A375 (cell line): Measurements from ENCODE around the gene OR5H1. TPM values are rescaled to one million over a fixed set of nuclear protein-coding genes. Genes with fewer than 3 reads are reported as not detected.

Experiments used
- total RNA-seq: library from RNA; depleted of rRNA; stranded (reverse); fragments of >200 nt; shearing (Covaris generic); gene quantifications from 2 replicates; pipeline ENCODE4 v1.2.3, GENCODE V29; 2014; rRNA removed

The OR5H1 gene
- not detected in 2 replicates for total RNA-seq

GRCh38 chr3:98130421-98130820, at the start of gene OR5H1:
OR5H1 (plus strand) TSS chr3:98130721; CDS start chr3:98132698, 1,977 bp downstream.

DNA sequence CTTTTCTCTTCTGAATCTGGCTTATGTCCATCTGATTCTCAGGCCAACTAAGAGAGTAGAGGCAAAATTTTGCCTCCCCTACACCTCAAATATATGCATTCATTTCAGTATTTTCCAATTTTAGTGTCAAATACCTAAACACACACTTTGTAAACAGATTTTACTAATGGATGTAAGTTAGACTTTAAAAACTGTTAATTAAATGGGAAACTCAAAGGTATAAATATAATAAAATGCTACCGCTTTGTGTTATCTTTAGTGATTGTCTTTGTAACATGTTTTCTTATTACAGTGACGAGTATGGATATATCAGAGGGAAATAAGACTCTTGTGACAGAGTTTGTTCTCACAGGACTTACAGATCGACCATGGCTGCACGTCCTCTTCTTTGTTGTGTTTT, 43.6 kb upstream of the OR5H1 start, which contains the start of gene OR5AC2:
OR5AC2 (plus strand) TSS at position 301 of the 400 bp plus-strand sequence; CDS start at position 301, 0 bp downstream.

DNA sequence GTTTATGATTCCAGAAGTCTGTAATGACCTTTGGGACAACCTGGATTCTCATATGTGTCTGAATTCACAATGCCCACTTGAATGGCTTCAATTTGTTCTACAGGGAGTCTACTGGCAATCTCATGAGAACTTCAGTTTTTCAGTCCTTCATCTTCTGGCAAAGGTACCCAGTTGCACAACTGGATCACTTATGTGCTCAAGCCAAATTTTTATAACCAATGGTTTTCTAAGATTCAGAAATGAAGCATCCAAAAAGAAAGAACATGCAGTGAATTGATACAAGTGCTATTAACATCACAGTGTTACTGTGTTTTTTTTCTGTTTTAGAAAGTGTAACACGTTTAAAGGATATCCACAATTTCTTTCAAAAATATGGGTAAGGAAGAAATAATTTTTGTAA, 16.7 kb downstream of the OR5H1 start, which contains the start of gene OR5H14:
OR5H14 (plus strand) TSS at position 301 of the 400 bp plus-strand sequence. CDS start 1,907 bp downstream, outside the sequence.

DNA sequence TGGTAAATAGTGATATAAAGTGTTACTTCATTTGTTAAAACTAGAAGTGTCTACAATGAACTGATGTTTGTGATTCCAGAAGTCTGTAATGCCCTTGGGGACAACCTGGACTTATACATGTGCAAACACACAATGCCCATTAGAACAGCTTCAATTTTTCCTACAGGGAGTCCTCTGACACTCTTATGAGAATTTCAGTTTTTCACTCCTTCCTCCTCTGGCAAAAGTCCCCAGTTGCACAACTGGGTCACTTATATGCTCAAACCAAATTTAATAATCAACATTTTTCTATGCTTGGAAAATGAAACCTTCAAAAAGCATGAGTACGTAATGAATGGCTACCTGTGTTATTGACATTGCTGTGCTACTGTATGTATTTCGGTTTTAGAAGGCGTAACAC, 35.9 kb downstream of the OR5H1 start, which contains the start of gene OR5H15:
OR5H15 (plus strand) TSS at position 301 of the 400 bp plus-strand sequence. CDS start 2,004 bp downstream, outside the sequence.

Other genes starting within 250 kb of the OR5H1 start
- gene RIOX2, start 158.3 kb upstream of the OR5H1 start, total RNA-seq: 45.0 and 45.9 TPM in 2 replicates
- not detected in 2 replicates for gene GABRR3, start 95.4 kb upstream of the OR5H1 start, total RNA-seq
- not detected in 2 replicates for gene OR5AC2, start 43.5 kb upstream of the OR5H1 start, total RNA-seq
- gene OR5H14, start 16.8 kb downstream of the OR5H1 start, total RNA-seq: not detected in 2 replicates
- gene OR5H15, start 36.0 kb downstream of the OR5H1 start, total RNA-seq: not detected in 2 replicates
- gene OR5H6, start 133.5 kb downstream of the OR5H1 start, total RNA-seq: not detected in 2 replicates
- gene OR5H2, start 151.8 kb downstream of the OR5H1 start, total RNA-seq: not detected in 2 replicates
- gene OR5K4, start 223.1 kb downstream of the OR5H1 start, total RNA-seq: not detected in 2 replicates